Neural progenitor cell (in vitro differentiated cells): ENCODE results near the gene MYBL2.

Experiments
- EZH2 ChIP-seq: fragments of 200-600 bp; sonication (generic); IDR thresholded peaks from 2 replicates; pipeline ENCODE4 v1.6.1; 2017; ENCODE audit warnings: antibody characterized with exemption, mild to moderate bottlenecking, moderate library complexity
- TF ChIP-seq, protein P1 (sequence below): fragments of 200-600 bp; sonication (generic); IDR thresholded peaks from 2 replicates; pipeline ENCODE4 v1.5.1; 2017; ENCODE audit warnings: antibody characterized with exemption, mild to moderate bottlenecking

DNA sequence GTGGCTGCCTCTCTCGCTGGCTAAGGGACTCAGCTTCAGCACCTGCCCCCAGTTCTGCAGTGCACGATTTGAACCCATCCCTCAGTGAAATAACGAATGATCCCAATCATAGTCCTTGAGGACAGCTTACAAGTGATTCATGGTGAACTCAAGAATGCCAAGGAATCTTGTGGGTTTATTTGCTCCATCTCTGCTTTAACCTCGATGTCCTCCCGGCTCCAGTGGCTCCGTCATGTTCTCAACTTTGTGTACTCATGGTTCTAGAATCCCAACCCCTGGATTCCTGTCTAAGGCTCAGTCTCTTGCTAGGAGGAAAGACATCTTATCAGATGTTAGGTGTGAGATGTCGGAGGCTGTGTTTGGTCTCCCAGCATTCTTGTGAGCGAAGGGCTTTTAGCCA lies 88.9 kb downstream of the MYBL2 start:
- TF ChIP-seq EZH2, result no peak
- TF ChIP-seq, protein P1, sequence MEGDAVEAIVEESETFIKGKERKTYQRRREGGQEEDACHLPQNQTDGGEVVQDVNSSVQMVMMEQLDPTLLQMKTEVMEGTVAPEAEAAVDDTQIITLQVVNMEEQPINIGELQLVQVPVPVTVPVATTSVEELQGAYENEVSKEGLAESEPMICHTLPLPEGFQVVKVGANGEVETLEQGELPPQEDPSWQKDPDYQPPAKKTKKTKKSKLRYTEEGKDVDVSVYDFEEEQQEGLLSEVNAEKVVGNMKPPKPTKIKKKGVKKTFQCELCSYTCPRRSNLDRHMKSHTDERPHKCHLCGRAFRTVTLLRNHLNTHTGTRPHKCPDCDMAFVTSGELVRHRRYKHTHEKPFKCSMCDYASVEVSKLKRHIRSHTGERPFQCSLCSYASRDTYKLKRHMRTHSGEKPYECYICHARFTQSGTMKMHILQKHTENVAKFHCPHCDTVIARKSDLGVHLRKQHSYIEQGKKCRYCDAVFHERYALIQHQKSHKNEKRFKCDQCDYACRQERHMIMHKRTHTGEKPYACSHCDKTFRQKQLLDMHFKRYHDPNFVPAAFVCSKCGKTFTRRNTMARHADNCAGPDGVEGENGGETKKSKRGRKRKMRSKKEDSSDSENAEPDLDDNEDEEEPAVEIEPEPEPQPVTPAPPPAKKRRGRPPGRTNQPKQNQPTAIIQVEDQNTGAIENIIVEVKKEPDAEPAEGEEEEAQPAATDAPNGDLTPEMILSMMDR, result no peak
